RWPE1 (cell line): Measurements from ENCODE around the gene GALNT6.
A peak's percentile ranks its signal among the peaks of the same experiment; 100 is the strongest.

Source experiments
- CTCF ChIA-PET: fragments of 350-600 bp; sonication (Branson Sonifier 250); formaldehyde crosslinking; extraction: SDS; loops from one replicate; lab custom pipeline; 2021; lab: Yijun Ruan, JAX
- POLR2A ChIA-PET: fragments of 400-600 bp; formaldehyde crosslinking; extraction: SDS; loops from one replicate; lab custom pipeline; 2020; ENCODE audit warnings: antibody characterized with exemption; ENCODE audit not compliant: low non-redundant PET; lab: Yijun Ruan, JAX
- DNase-seq: peaks from one replicate; pipeline ENCODE4 v3.0.0; 2012; ENCODE audit warnings: low spot score
- H3K27ac ChIP-seq: fragments of 450-650 bp; 2 replicates; pipeline ENCODE4 v1.5.1; 2017
- TF ChIP-seq, protein P1 (sequence below): fragments of 450-650 bp; conservative IDR thresholded peaks from 2 replicates; pipeline ENCODE4 v1.5.1; 2017; ENCODE audit warnings: low read depth, mild to moderate bottlenecking

Gene GALNT6

DNA sequence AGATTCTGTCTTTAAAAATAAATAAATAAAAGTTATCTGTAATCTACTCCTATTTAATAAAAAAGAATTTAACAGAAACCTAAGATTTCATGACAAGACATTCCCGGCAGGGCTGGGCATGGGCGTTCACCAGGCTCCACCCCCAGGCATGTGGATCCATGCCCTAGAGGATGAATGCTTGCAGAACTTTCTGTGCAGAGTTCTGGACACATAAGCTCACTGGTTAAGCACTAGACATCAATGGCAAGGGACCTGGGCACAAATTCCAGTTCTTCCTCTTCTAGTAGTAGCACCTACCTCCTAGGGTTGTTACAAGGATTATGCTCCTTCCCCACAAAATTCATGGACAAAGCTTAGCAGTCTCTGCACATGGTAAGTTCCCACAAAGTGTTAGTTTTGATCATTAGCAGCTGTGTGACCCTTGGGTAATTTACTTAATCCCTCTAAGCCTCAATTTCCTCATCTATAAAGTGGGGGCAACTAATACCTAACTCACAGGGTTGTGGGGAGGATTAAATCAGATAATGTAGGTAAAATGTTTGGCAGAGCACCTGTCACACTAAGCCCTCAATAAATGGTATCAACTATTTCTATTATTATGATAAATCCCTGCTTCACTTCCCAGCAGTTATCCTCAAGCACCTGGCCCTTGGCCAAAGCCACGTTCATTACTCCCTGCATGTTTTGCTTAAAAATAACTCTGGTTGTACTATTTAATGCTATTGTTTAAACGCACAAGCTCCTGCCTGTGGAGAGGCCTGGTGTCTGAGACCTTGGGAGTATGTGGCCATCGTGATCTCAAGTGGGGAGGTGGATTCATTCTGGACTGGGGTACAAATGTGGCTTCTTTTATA is 9.8 kb downstream of the GALNT6 start:
- peak overlapping the region; percentile 19; the same call in 1 of the 2 replicates for H3K27ac ChIP-seq
- POLR2A ChIA-PET: no interaction called here
- no peak for DNase-seq
- CTCF ChIA-PET: interaction anchor here (0.5 kb wide), 1 partner anchor 50 kb away, joined by 3 read pairs; no protein-coding TSS in a partner anchor
- TF ChIP-seq, protein P1, sequence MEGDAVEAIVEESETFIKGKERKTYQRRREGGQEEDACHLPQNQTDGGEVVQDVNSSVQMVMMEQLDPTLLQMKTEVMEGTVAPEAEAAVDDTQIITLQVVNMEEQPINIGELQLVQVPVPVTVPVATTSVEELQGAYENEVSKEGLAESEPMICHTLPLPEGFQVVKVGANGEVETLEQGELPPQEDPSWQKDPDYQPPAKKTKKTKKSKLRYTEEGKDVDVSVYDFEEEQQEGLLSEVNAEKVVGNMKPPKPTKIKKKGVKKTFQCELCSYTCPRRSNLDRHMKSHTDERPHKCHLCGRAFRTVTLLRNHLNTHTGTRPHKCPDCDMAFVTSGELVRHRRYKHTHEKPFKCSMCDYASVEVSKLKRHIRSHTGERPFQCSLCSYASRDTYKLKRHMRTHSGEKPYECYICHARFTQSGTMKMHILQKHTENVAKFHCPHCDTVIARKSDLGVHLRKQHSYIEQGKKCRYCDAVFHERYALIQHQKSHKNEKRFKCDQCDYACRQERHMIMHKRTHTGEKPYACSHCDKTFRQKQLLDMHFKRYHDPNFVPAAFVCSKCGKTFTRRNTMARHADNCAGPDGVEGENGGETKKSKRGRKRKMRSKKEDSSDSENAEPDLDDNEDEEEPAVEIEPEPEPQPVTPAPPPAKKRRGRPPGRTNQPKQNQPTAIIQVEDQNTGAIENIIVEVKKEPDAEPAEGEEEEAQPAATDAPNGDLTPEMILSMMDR: no peak

DNA sequence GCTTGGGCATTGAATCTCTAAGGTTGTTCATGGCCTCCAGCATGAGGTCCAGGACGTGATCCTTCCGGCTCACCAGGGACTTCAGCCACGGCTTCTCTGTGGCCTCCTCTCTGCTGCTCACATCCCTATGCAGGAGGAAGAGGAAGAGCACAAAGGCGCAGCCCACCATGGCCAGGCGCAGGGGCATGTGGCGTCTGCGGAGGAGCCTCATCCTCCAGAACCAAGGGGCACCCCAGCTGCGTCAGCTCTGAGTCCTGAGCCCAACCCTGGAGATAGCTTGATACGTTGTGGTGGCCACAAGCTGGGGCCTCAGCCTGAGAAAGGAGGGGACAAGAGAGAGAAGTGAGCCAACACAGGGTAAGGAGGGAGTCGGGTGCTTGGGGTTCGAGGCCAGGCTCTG is 11.6 kb downstream of the GALNT6 start:
- DNase-seq: no peak
- ChIA-PET CTCF (interaction anchor here (0.6 kb wide), 1 partner anchor 378 kb away, joined by 3 read pairs; no protein-coding TSS in a partner anchor), POLR2A (interaction anchor here (0.6 kb wide), 1 partner anchor 247 kb away, joined by 3 read pairs; no protein-coding TSS in a partner anchor)
- no peak overlapping the region for H3K27ac ChIP-seq
- TF ChIP-seq, protein P1: no peak

DNA sequence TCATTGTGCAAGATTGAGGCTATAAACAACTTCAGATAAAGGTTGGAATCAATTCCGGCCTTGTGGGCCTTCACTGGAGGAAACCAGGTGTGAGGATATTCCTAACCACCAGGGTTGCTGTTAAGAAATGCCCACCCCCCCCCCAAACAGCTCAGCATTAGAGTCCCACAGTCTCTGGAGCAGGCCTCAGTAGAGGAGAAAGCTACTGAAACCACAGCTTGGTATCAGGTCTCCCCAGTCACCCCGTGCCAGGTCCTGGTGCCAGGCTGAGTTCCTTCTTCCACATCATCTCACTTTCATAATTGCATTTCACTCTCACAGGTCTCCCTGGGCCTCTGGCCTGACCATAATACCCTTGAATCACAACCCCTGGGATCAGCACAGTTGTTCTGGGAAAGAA is 12.5 kb downstream of the GALNT6 start:
- ChIA-PET POLR2A (no interaction called here), CTCF (interaction anchor here (0.6 kb wide), 1 partner anchor 379 kb away, joined by 3 read pairs; no protein-coding TSS in a partner anchor)
- no peak overlapping the region for H3K27ac ChIP-seq
- no peak for DNase-seq
- TF ChIP-seq, protein P1: no peak

DNA sequence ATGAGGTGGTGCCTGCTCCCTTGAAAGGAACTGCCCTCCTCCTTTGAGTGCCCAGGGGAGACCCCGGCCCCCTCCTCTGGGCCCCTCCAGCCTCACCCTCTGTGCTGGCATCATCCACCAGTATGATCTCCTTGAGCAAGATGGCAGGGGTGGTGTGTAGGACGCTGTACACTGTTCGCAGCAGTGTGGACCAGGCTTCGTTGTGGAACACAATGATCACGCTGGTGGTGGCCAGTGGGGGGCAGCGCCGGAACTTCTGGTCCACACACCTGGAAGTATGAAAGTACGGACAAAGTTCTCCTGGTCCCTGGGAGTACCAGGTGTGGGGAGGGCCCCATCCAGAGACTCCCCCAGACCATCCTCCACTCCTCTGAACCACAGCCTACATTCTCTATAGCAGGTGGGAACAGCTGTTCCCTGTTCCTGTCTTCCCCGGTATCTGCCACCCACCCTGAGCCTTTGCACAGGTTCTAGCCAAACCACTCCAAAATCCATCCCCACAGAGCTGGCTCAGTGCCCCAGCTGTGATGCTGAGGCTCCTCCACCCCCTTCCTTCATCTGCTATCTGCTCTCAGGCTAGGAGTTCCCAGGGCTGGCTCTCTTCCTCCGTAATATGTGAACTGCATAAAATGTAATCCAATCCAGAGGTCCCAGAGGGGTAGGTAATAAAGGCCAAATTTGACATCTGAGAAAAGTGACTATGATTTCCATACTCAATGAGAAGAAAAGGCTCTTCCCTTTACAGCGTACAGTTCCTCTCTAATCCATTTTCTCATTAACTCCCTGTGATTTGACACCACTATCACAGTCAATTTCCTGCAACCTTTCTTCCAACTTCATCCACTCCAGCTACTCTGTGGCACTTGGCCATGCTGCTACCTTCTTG is 13.9 kb downstream of the GALNT6 start:
- no peak for DNase-seq
- TF ChIP-seq, protein P1: no peak
- POLR2A ChIA-PET: interaction anchor here (0.6 kb wide), 1 partner anchor 307 kb away, joined by 3 read pairs; no protein-coding TSS in a partner anchor
- CTCF ChIA-PET: no interaction called here
- H3K27ac ChIP-seq: no peak overlapping the region

DNA sequence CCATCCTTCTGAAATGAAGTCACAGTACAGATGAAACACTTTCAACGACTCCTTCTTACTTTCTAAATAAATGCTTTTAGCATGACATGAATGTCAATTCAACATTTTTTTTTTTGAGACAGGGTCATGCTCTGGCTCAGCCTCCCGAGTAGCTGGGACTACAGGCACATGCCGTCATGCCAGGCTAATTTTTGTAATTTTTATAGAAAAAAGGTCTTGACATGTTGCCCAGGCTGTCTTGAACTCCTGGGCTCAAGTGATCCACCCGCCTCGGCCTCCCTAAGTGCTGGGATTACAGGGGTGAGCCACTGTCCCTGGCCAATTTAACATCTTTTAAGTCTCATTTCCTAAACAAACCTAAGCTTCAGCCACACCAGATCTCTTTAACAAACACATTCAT is 16.4 kb downstream of the GALNT6 start:
- H3K27ac ChIP-seq: no peak overlapping the region; the same call in 1 of the 2 replicates
- TF ChIP-seq, protein P1: no peak
- no peak for DNase-seq
- ChIA-PET POLR2A (no interaction called here), CTCF (interaction anchor here (1.1 kb wide), 1 partner anchor 9 kb away, joined by 3 read pairs; no protein-coding TSS in a partner anchor)

DNA sequence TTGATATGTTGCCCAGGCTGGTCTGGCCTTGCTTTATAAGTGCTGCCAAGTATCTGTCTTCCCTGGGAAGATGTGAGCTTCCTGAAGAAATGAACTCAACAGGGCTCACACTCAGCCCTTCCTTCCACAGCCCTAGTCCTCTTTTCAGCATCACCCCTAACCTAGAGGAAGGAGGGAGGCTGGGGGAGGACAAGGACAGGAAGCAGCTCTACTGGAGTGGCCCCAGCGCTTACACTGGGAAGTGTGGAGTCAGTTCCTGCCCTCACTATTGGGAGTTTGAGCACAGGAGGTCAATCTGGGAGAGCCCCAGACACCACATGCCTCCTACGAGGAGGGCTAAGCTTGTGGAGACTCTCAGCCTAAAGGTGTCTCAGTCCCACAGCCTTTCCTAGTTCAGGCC is 16.8 kb downstream of the GALNT6 start:
- TF ChIP-seq, protein P1: no peak
- peak overlapping the region; percentile 9; the same call in 1 of the 2 replicates for H3K27ac ChIP-seq
- ChIA-PET CTCF (interaction anchor here (1.1 kb wide), 1 partner anchor 9 kb away, joined by 3 read pairs; no protein-coding TSS in a partner anchor), POLR2A (no interaction called here)
- DNase-seq: no peak
